BLaER1 (cell line): ENCODE measurements around the gene STK11.
"Not testable (repeated sequence)": the region's sequence is repeated elsewhere in the genome, so short reads cannot be mapped to it uniquely, and the experiment has no call there.

Experiments used
- H3K27ac ChIP-seq: shearing (Covaris generic); formaldehyde crosslinking; 2 replicates; pipeline ENCODE4 v1.8.1; 2022
- H3K27me3 ChIP-seq: shearing (Covaris generic); formaldehyde crosslinking; 2 replicates; pipeline ENCODE4 v1.8.1; 2022
- H3K36me3 ChIP-seq: shearing (Covaris generic); formaldehyde crosslinking; 2 replicates; pipeline ENCODE4 v1.8.1; 2022
- H3K4me1 ChIP-seq: shearing (Covaris generic); formaldehyde crosslinking; 2 replicates; pipeline ENCODE4 v1.8.1; 2022
- H3K4me2 ChIP-seq: shearing (Covaris generic); formaldehyde crosslinking; 2 replicates; pipeline ENCODE4 v1.8.1; 2022
- H3K4me3 ChIP-seq: shearing (Covaris generic); formaldehyde crosslinking; 2 replicates; pipeline ENCODE4 v1.8.1; 2022
- H3K9ac ChIP-seq: shearing (Covaris generic); formaldehyde crosslinking; 2 replicates; pipeline ENCODE4 v1.8.1; 2022
- H3K9me3 ChIP-seq: shearing (Covaris generic); formaldehyde crosslinking; 2 replicates; pipeline ENCODE4 v1.8.1; 2022
- H4K20me1 ChIP-seq: shearing (Covaris generic); formaldehyde crosslinking; 2 replicates; pipeline ENCODE4 v1.8.1; 2022
- Cebpa-rat ChIP-seq: shearing (Covaris generic); IDR thresholded peaks from 2 replicates; pipeline ENCODE4 v1.8.1; 2022

Gene STK11

GRCh38 chr19:1177322-1178114, 28.1 kb upstream of the STK11 start:
- no peak for TF ChIP-seq Cebpa-rat
- peak overlapping the region; percentile 9; the same call in 1 of the 2 replicates for H3K27ac ChIP-seq
- no peak overlapping the region for H3K9ac ChIP-seq

GRCh38 chr19:1181606-1182005, 24.0 kb upstream of the STK11 start:
- Histone ChIP-seq H3K36me3 (no peaks in the 10 kb centered on the region), H3K9me3 (no peaks in the 10 kb centered on the region), H3K27me3 (no peaks in the 10 kb centered on the region), H3K4me3 (no peak overlapping the region), H3K27ac (no peak overlapping the region), H3K9ac (no peak overlapping the region), H3K4me1 (peaks cover 39% of the 10 kb centered on the region), H4K20me1 (no peaks in the 10 kb centered on the region), H3K4me2 (no peak overlapping the region)
- no peak for TF ChIP-seq Cebpa-rat

More at GRCh38 chr19:1177322-1178114, 28.1 kb upstream of the STK11 start:
- H3K36me3 ChIP-seq = no peaks in the 10 kb centered on the region
- H3K9me3 ChIP-seq = no peaks in the 10 kb centered on the region
- H3K4me3 ChIP-seq = no peak overlapping the region
- peaks cover 6% of the 10 kb centered on the region for H4K20me1 ChIP-seq
- peak overlapping the region; percentile 15 for H3K4me2 ChIP-seq
- H3K27me3 ChIP-seq = no peaks in the 10 kb centered on the region
- peaks cover 41% of the 10 kb centered on the region for H3K4me1 ChIP-seq

DNA sequence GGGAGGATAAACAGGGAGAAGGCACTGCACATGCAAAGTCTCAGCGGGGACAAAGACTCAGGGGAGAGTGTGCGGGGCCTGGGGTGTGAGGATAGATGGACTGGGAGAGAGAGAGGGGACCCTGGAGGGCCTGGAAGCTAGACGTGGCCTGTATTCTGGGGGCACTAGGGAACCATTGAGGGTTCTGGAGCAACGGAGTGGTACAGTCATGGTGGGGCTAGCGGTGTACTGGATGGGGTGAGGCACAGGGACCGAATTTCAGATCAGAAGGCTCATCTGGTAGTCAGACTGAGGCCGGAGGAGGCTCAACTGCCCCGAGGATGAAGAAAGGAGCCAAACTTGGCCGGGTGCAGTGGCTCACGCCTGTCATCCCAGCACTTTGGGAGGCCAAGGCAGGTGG, 23.5 kb upstream of the STK11 start:
- Histone ChIP-seq H3K4me1 (peaks cover 39% of the 10 kb centered on the region), H3K9ac (no peak overlapping the region), H3K4me3 (no peak overlapping the region), H4K20me1 (no peaks in the 10 kb centered on the region), H3K27me3 (no peaks in the 10 kb centered on the region), H3K27ac (no peak overlapping the region), H3K4me2 (no peak overlapping the region), H3K9me3 (no peaks in the 10 kb centered on the region), H3K36me3 (no peaks in the 10 kb centered on the region)
- no peak for TF ChIP-seq Cebpa-rat

DNA sequence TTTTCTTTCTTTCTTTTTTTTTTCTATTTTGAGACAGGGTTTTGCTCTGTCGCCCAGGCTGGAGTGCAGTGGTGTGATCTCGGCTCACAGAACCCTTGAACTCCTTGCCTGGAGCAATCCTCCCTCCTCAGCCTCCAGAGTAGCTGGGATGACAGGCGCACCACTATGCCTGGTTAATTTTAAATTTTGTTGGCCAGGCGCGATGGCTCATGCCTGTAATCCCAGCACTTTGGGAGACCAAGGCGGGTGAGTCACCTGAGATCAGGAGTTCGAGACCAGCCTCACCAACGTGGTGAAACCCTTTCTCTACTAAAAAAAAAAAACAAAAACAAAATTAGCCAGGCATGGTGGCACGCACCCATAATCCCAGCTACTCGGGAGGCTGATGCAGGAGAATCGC, 22.9 kb upstream of the STK11 start:
- H3K27ac ChIP-seq = no peak overlapping the region
- no peaks in the 10 kb centered on the region for H3K36me3 ChIP-seq
- no peaks in the 10 kb centered on the region for H3K9me3 ChIP-seq
- no peak overlapping the region for H3K4me2 ChIP-seq
- peaks cover 33% of the 10 kb centered on the region for H3K4me1 ChIP-seq
- no peak for TF ChIP-seq Cebpa-rat
- no peak overlapping the region for H3K4me3 ChIP-seq
- H4K20me1 ChIP-seq = no peaks in the 10 kb centered on the region
- no peak overlapping the region for H3K9ac ChIP-seq
- H3K27me3 ChIP-seq = no peaks in the 10 kb centered on the region

DNA sequence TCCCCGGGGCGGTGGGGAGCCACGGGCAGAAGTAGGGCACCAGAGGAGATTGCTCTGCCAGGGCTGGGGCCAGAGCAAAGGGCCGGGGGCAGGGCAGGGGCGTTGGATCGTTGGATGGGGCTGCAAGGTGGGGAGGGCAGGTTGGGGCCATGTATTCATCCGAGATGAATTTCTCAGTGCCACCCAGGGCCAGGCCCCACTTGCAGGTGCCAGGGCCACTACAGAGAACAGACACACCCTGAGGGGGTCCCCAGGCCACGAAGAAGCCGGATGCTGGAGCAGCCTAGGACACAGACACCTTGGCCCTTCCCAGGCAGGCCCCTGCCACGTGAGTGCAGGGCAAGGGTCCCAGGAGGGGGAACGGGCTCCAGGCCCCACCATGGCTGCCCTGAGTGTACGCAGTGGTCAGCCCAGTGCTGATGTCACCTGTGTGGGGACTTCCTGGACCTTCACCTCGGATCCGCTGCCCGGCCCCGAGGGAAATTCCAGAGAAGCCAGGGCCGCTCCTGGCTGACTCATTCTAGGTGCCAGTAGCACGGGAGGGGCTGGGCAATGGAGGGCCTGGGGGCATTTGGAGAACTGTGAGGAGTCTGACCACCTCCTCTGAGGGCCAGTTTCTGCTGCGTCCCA, 21.9 kb upstream of the STK11 start:
- H3K27ac ChIP-seq = no peak overlapping the region
- no peaks in the 10 kb centered on the region for H3K27me3 ChIP-seq
- no peak overlapping the region for H3K4me3 ChIP-seq
- H4K20me1 ChIP-seq = no peaks in the 10 kb centered on the region
- H3K36me3 ChIP-seq = no peaks in the 10 kb centered on the region
- H3K4me2 ChIP-seq = no peak overlapping the region
- H3K9me3 ChIP-seq = no peaks in the 10 kb centered on the region
- TF ChIP-seq Cebpa-rat = no peak
- H3K4me1 ChIP-seq = peaks cover 30% of the 10 kb centered on the region
- H3K9ac ChIP-seq = no peak overlapping the region

DNA sequence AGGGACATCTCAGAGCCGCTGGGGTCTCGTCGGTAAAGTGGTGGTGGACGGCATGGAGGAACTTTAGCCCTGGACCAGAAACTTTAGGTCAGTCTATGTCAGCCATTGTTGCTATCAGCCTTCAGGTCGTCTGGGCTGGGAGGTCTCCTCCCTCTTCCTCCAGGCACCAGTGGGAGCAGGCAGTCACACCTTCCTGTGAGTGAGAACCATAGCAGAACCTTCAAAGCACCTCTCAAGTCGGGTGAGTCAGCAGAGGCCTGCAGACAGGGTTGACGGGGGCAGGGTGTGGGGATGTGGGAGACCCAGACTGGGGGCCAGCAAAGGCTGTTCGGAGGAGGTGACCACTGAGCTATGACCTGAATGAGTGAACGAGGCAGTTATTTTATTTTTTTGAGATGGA, 16.2 kb upstream of the STK11 start:
- Histone ChIP-seq H3K4me2 (peak overlapping the region; percentile 22; the same call in 1 of the 2 replicates), H3K27me3 (no peaks in the 10 kb centered on the region)

DNA sequence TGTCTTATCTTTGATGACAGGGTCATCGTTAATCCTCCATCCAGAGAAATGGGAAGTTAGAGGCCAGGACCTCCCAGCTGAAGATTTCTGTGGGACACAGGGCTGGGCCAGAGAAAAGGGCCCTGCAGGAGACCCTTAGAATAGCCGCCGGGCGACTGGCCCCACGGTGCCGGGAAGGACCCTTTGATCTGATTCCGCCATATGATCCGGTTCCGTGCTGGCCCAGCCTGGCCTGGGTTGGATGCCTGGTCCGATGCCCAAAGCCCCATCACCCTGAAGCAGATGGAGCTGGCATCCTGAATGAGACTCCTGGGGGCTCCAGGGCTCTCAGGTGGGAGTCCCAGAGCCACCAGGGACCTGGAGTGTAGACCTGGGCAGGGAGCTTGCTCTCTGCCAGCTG, 6.0 kb upstream of the STK11 start:
- Histone ChIP-seq H3K4me2 (no peak overlapping the region), H3K4me3 (no peak overlapping the region), H3K27ac (no peak overlapping the region), H3K9ac (no peak overlapping the region), H3K9me3 (no peaks in the 10 kb centered on the region), H3K36me3 (no peaks in the 10 kb centered on the region), H4K20me1 (no peaks in the 10 kb centered on the region), H3K27me3 (no peaks in the 10 kb centered on the region), H3K4me1 (peaks cover 22% of the 10 kb centered on the region)
- TF ChIP-seq Cebpa-rat = no peak

More for the DNA sequence above, 16.2 kb upstream of the STK11 start:
- no peaks in the 10 kb centered on the region for H3K9me3 ChIP-seq
- no peaks in the 10 kb centered on the region for H4K20me1 ChIP-seq
- no peak for TF ChIP-seq Cebpa-rat
- H3K4me3 ChIP-seq = no peak overlapping the region
- H3K9ac ChIP-seq = no peak overlapping the region
- H3K36me3 ChIP-seq = no peaks in the 10 kb centered on the region
- peaks cover 24% of the 10 kb centered on the region for H3K4me1 ChIP-seq
- H3K27ac ChIP-seq = no peak overlapping the region

DNA sequence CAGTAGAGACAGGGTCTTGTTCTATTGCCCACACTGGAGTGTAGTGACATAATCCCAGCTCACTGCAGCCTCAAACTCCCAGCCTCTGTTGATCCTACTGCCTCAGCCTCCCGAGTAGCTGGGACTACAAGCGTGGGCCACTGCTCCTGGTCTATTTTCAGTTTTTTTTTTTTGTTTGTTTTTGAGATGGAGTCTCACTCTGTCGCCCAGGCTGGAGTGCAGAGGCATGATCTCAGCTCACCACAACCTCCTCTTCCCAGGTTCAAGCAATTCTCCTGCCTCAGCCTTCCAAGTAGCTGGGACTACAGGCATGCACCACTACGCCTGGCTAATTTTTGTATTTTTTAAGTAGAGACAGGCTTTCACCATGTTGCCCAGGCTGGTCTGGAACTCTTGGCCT, 5.0 kb upstream of the STK11 start:
- not testable (repeated sequence) for H3K27ac ChIP-seq, H3K36me3 ChIP-seq, H3K9me3 ChIP-seq, H3K4me3 ChIP-seq, H4K20me1 ChIP-seq, H3K9ac ChIP-seq, H3K4me2 ChIP-seq, H3K27me3 ChIP-seq
- peaks cover 29% of the 10 kb centered on the region for H3K4me1 ChIP-seq

- Histone ChIP-seq H4K20me1 (peaks cover 53% of the 10 kb centered on the region), H3K36me3 (peaks cover 28% of the 10 kb centered on the region), H3K9me3 (no peaks in the 10 kb centered on the region), H3K4me2 (peak overlapping the region; percentile 90), H3K9ac (peak overlapping the region; percentile 97), H3K4me3 (peak overlapping the region; percentile 98), H3K27ac (peak overlapping the region; percentile 97), H3K27me3 (no peaks in the 10 kb centered on the region), H3K4me1 (peaks cover 63% of the 10 kb centered on the region)
- TF ChIP-seq Cebpa-rat = no peak
These were observed 729 bp downstream of the STK11 start for GRCh38 chr19:1206150-1206863.
